ENCODE results near the gene PARN. TPM values are rescaled to one million over a fixed set of nuclear protein-coding genes. Genes with fewer than 3 reads are reported as not detected.
"Not testable (repeated sequence)": the region's sequence is repeated elsewhere in the genome, so short reads cannot be mapped to it uniquely, and the experiment has no call there.

The PARN gene
- total and polyA plus RNA-seq, 3 donors from 2014 or later: 43.5 to 67.2 (median 47.6) TPM

DNA sequence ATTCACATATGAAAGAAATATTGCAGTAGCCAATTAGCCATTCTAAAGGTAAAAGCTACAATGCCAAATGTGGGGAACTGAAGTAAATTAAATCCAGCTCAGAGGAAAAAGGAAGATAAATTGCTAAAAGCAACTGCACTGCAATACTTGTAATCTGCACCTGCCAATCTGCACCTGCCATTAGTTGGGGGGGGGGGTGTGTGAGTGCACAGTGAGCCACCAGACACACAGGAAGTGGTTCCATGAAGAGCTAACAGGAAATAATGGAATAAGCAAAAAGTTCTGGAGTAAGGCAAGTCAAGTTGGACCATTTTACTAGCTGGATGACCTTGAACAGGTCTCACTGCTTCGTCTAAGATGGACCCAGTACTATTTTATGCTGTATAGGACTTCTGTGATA is 191.8 kb downstream of the PARN start:
- no peaks in the 10 kb centered on the region for H3K4me1 ChIP-seq
- H3K27ac ChIP-seq: no peak overlapping the region
- H3K4me3 ChIP-seq: no peak overlapping the region
- H3K9me3 ChIP-seq: no peaks in the 10 kb centered on the region
- H3K36me3 ChIP-seq (ENCODE audit: low read depth, missing control alignments): no peaks in the 10 kb centered on the region
- TF ChIP-seq POLR2A (IDR thresholded peaks at IDR 0.05): no peak
- TF ChIP-seq, protein P1, sequence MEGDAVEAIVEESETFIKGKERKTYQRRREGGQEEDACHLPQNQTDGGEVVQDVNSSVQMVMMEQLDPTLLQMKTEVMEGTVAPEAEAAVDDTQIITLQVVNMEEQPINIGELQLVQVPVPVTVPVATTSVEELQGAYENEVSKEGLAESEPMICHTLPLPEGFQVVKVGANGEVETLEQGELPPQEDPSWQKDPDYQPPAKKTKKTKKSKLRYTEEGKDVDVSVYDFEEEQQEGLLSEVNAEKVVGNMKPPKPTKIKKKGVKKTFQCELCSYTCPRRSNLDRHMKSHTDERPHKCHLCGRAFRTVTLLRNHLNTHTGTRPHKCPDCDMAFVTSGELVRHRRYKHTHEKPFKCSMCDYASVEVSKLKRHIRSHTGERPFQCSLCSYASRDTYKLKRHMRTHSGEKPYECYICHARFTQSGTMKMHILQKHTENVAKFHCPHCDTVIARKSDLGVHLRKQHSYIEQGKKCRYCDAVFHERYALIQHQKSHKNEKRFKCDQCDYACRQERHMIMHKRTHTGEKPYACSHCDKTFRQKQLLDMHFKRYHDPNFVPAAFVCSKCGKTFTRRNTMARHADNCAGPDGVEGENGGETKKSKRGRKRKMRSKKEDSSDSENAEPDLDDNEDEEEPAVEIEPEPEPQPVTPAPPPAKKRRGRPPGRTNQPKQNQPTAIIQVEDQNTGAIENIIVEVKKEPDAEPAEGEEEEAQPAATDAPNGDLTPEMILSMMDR (IDR thresholded peaks at IDR 0.05): no peak
- DNase-seq: no peak
- H3K27me3 ChIP-seq: no peaks in the 10 kb centered on the region
- 56 to 73% methylated on average over 1 of the region's 1 CpG for WGBS, 2 donors
- intact Hi-C loops (cut with DNase I; ENCODE audit: low total_unique reads): no loop called here

DNA sequence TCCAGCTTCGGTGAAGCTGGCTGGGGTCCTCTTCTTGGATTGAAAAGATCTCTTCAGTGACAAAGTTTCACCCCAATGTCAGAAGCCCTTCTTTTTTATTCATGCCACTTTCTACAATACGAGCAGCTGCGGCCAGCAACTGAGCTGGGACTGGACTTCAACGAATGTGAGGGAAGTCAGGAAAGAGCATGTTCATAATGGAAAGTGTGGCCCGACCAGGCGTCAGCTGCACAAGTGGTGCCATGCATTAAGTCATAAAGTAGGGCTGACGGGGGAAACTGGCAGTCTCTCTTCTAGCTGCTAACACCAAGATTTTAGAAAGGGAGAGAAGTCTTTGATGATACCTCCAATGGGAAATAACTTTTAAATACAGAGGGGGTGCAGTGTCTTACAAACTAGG is 192.6 kb downstream of the PARN start:
- WGBS, 2 donors: 83 to 85% methylated on average over 7 of the region's 7 CpGs
- Histone ChIP-seq H3K27ac (no peak overlapping the region), H3K9me3 (no peaks in the 10 kb centered on the region), H3K36me3 (ENCODE audit: low read depth, missing control alignments) (no peaks in the 10 kb centered on the region), H3K27me3 (no peaks in the 10 kb centered on the region), H3K4me3 (no peak overlapping the region), H3K4me1 (no peaks in the 10 kb centered on the region)
- no peak for TF ChIP-seq POLR2A (IDR thresholded peaks at IDR 0.05)
- TF ChIP-seq, protein P1 (IDR thresholded peaks at IDR 0.05): no peak
- no peak for DNase-seq
- intact Hi-C loops (cut with DNase I; ENCODE audit: low total_unique reads): no loop called here

DNA sequence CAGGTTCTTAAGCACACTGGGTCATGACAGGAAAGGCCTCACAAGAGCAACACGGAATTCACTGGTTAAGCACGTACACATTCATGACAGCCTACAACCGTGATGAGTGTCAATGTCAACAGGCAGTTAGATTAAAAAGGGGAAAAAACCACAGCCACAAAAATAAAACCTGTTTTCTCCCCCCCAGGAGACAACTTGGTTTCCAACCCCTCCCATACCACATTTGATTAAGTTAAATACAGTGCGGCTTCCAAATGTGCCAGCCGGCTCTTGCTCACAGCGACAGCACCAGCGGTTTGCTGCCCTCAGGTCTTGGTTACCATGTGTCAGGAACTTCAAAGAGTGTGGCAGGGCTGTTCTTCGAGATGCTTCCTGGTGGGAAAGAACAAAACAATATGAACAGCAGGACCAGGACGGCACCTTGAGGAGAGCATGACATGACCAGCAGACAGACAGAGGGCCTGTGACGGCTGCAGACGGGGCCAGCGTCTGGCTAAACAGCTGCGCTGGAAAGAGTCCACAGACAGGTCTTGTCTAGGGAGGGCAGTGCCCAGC is 193.6 kb downstream of the PARN start:
- no peak for TF ChIP-seq POLR2A (IDR thresholded peaks at IDR 0.05)
- TF ChIP-seq, protein P1 (IDR thresholded peaks at IDR 0.05): no peak
- Histone ChIP-seq H3K4me1 (no peaks in the 10 kb centered on the region), H3K9me3 (no peaks in the 10 kb centered on the region), H3K27ac (no peak overlapping the region), H3K36me3 (ENCODE audit: low read depth, missing control alignments) (no peaks in the 10 kb centered on the region), H3K4me3 (no peak overlapping the region), H3K27me3 (no peaks in the 10 kb centered on the region)
- intact Hi-C loops (cut with DNase I; ENCODE audit: low total_unique reads): no loop called here
- no peak for DNase-seq
- 90 to 91% methylated on average over 9 to 13 of the region's 13 CpGs for WGBS, 2 donors

DNA sequence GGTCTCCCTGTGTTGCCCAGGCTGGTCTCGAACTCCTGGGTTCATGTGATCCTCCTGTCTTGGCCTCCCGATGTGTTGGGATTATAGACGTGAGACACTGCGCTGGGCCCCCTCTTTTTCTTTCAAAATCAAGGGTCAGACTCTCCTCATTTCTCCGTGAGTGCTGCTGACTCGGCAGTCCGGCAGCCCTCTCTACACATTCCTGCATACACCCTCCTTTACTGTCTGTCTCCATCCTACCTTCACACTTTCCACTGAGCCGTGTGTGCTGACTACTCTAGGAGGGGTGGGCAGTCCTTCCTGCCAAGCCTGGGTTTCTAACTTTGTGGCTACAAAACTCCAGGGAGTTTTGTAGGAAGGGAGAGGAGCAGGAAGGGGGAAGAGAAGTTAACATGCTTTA is 195.2 kb downstream of the PARN start:
- H3K27me3 ChIP-seq: no peaks in the 10 kb centered on the region
- H3K4me1 ChIP-seq: no peaks in the 10 kb centered on the region
- WGBS, 2 donors: 95 to 96% methylated on average over 8 of the region's 8 CpGs
- H3K36me3 ChIP-seq (ENCODE audit: low read depth, missing control alignments): no peaks in the 10 kb centered on the region
- no peak overlapping the region for H3K4me3 ChIP-seq
- H3K9me3 ChIP-seq: no peaks in the 10 kb centered on the region
- no peak for TF ChIP-seq POLR2A (IDR thresholded peaks at IDR 0.05)
- TF ChIP-seq, protein P1 (IDR thresholded peaks at IDR 0.05): no peak
- no peak for DNase-seq
- intact Hi-C loops (cut with DNase I; ENCODE audit: low total_unique reads): no loop called here
- no peak overlapping the region for H3K27ac ChIP-seq

DNA sequence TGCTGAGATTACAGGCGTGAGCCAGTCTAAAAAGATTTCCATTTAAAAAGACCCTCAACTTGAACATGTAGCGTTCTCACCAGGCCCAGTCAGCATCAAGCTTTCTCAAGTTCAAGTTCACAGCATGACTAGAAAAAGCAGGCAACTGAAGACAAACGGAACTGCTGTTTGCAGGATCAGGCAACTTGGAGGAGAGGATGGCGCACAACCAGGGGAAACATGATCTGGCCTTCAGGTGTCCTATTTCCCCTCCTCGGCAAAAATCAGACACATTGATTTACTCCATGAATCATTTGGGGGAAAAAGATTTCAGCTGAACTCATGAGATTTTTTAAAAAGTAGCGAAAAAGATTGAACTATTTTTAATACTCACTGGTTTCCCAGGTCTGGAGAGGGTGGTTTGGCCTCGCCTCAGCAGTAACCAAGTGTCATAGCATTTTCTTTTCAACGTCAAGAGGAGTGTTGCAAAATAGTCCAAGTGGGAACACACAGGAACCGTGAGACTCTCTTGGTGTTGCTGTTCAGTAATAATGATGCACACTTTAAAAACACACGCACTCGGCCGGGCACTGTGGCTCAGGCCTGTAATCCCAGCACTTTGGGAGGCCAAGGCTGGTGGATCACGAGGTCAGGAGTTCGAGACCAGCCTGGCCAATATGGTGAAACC is 201.0 kb downstream of the PARN start:
- H3K4me3 ChIP-seq; H3K27ac ChIP-seq; H3K9me3 ChIP-seq; H3K36me3 ChIP-seq (ENCODE audit: low read depth, missing control alignments); DNase-seq; H3K27me3 ChIP-seq; H3K4me1 ChIP-seq; intact Hi-C loops (cut with DNase I; ENCODE audit: low total_unique reads): not testable (repeated sequence)
- WGBS, 2 donors: 92% methylated on average over 14 of the region's 14 CpGs
